ENCODE measurements around the gene APP. TPM values are rescaled to one million over a fixed set of nuclear protein-coding genes. Genes with fewer than 3 reads are reported as not detected.

Gene APP
- total and polyA plus RNA-seq, 7 donors: 37.7 to 118 (median 56.6) TPM

DNA sequence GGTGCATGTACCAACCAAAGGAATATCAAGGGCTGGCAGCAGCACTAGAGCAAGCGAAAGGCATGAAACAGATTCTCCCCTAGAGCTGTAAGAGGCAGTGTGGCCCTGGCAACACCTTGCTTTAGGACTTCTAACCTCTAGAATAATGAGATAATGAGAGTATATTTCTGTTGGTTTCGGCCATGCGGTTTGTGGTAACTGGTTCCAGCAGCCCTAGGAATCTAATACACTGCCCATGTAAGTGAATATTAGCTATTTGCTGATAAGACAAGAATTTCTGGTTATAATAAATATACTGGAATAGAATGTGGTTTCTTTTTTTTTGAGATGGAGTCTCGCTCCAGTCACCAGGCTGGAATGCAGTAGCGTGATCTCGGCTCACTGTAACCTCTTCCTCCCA is 236.4 kb downstream of the APP start:
- no peaks in the 10 kb centered on the region for H3K36me3 ChIP-seq (ENCODE audit: insufficient read depth in 1 of 2, low read depth in 1 of 2)
- H3K27ac ChIP-seq: peak overlapping the region; percentile 85
- ATAC-seq: no peak
- TF ChIP-seq, protein P1, sequence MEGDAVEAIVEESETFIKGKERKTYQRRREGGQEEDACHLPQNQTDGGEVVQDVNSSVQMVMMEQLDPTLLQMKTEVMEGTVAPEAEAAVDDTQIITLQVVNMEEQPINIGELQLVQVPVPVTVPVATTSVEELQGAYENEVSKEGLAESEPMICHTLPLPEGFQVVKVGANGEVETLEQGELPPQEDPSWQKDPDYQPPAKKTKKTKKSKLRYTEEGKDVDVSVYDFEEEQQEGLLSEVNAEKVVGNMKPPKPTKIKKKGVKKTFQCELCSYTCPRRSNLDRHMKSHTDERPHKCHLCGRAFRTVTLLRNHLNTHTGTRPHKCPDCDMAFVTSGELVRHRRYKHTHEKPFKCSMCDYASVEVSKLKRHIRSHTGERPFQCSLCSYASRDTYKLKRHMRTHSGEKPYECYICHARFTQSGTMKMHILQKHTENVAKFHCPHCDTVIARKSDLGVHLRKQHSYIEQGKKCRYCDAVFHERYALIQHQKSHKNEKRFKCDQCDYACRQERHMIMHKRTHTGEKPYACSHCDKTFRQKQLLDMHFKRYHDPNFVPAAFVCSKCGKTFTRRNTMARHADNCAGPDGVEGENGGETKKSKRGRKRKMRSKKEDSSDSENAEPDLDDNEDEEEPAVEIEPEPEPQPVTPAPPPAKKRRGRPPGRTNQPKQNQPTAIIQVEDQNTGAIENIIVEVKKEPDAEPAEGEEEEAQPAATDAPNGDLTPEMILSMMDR (IDR thresholded peaks at IDR 0.05): no peak
- H3K4me1 ChIP-seq: peaks cover 16% of the 10 kb centered on the region
- DNase-seq: no peak
- no peaks in the 10 kb centered on the region for H3K9me3 ChIP-seq
- WGBS, 3 donors: 97 to 98% (median 97%) methylated on average over 6 of the region's 6 CpGs
- intact Hi-C loops (cut with DNase I): no loop called here
- no peaks in the 10 kb centered on the region for H3K27me3 ChIP-seq (ENCODE audit: insufficient read depth in 3 of 3, low read length in 2 of 3)
- no peak overlapping the region for H3K4me3 ChIP-seq

DNA sequence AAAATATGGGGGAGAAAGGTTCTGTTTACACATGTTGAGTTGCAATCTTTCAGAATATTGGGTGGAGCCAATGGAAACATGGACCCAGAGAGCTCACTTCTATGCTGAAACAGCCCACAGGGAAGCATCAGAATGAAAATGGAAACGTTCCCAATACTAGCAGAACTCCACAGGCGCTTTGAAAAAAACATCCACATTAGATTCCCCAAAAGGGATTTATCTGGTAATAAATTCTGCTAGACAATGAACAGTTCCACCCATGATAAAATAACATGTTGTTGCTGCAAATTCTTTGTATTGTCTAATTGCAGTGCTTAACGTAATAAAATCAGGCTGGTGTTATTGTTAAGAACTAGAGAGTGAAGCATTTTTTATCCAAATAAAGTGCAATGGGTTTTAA is 238.8 kb downstream of the APP start:
- intact Hi-C loops (cut with DNase I): no loop called here
- DNase-seq: no peak

DNA sequence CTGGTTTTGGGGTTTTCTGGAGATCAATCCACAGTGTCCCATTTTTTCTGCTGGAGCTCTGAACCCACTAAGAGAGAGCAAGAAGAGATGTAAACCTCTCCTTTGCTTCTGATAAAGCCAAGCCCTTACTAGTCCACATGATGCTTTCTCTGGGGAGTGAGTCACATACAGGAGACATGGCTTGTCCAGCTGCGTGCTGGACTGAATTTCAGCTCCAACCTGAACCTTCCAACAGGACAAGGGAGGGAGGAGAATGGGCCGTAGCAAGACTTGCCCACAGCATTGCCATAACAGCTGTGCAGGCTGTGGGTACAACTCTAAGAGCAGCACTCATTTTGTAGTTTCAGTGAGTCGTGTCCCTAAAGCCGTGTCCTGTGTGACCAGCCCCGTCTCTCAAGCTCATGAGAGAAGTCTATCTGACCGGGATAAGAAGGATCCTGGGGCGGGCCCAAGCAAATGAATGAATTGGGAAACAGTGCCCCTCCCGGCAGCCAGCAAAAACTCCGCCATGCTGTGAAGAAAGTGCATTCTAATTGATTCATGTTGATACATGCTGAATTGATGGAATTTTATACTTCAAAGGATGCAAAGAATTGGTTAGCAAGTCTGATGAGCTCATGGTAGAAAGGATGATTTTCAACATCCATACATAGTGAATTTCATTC is 240.6 kb downstream of the APP start:
- WGBS, 3 donors: 34 to 49% (median 38%) methylated on average over 9 of the region's 9 CpGs
- intact Hi-C loops (cut with DNase I): no loop called here
- H3K27ac ChIP-seq: peak overlapping the region; percentile 10

More for the DNA sequence above, 238.8 kb downstream of the APP start:
- no peak for ATAC-seq
- Histone ChIP-seq H3K27ac (peak overlapping the region; percentile 10), H3K4me3 (no peak overlapping the region), H3K27me3 (ENCODE audit: insufficient read depth in 3 of 3, low read length in 2 of 3) (no peaks in the 10 kb centered on the region), H3K9me3 (no peaks in the 10 kb centered on the region), H3K36me3 (ENCODE audit: insufficient read depth in 1 of 2, low read depth in 1 of 2) (no peaks in the 10 kb centered on the region), H3K4me1 (peaks cover 16% of the 10 kb centered on the region)
- WGBS, 3 donors: 50 to 66% (median 63%) methylated on average over 3 of the region's 3 CpGs
- TF ChIP-seq, protein P1 (IDR thresholded peaks at IDR 0.05): no peak

DNA sequence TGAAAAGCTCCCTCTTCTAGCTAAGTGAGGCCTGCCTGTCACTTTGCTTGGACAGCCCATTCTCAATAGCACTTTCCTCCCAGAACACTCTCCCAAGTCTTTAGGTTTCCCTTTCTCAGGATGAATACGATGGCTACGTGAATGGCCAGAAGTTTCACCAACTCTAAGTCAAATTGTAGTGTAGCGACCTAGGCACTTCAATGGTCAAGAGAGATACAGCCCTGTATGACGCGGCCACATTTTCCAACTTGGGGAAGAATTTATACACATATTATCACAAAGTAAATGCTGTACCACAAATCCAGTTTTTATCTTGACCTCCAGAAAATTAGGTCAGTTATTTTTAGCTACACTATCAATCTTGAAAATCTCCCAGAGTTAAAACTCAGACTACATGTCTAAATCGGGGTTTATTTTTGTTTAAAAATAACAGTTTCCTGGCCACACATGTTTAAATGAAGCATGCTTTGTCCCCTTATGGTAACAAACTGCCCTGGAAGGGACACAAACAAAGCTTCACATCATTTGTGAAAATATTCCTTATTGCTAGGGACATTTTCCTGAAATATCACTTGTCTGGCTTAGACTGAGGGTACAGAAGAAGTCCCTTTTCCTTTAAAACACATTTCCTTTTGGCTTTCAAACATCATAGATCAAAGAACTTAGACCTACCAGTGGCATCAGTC is 243.2 kb downstream of the APP start:
- no peaks in the 10 kb centered on the region for H3K9me3 ChIP-seq
- peak overlapping the region; percentile 19 for H3K27ac ChIP-seq
- peaks cover 4% of the 10 kb centered on the region for H3K4me1 ChIP-seq
- intact Hi-C loops (cut with DNase I): no loop called here
- no peak overlapping the region for H3K4me3 ChIP-seq
- DNase-seq (no peak), ATAC-seq (no peak)
- H3K36me3 ChIP-seq (ENCODE audit: insufficient read depth in 1 of 2, low read depth in 1 of 2): no peaks in the 10 kb centered on the region
- WGBS, 3 donors: 69 to 75% (median 69%) methylated on average over 6 of the region's 6 CpGs
- TF ChIP-seq, protein P1 (IDR thresholded peaks at IDR 0.05): no peak
- H3K27me3 ChIP-seq (ENCODE audit: insufficient read depth in 3 of 3, low read length in 2 of 3): no peaks in the 10 kb centered on the region

More for the DNA sequence above, 240.6 kb downstream of the APP start:
- no peaks in the 10 kb centered on the region for H3K27me3 ChIP-seq (ENCODE audit: insufficient read depth in 3 of 3, low read length in 2 of 3)
- peak; percentile 52 to 72 (median 65) for ATAC-seq
- H3K9me3 ChIP-seq: no peaks in the 10 kb centered on the region
- H3K4me1 ChIP-seq: peaks cover 9% of the 10 kb centered on the region
- TF ChIP-seq, protein P1 (IDR thresholded peaks at IDR 0.05): no peak
- H3K36me3 ChIP-seq (ENCODE audit: insufficient read depth in 1 of 2, low read depth in 1 of 2): no peaks in the 10 kb centered on the region
- no peak overlapping the region for H3K4me3 ChIP-seq
- DNase-seq: peak; percentile 21 to 50

Measured in psoas muscle (tissue), 8 donors.